Suprapubic skin (tissue), 4 donors: ENCODE data around the gene LHX6. TPM values are rescaled to one million over a fixed set of nuclear protein-coding genes. Genes with fewer than 3 reads are reported as not detected.

ENCODE experiments used
- DNase-seq, 2 donors: peaks; one replicate each; pipeline ENCODE4 v3.0.0-alpha.2; 2019; ENCODE audit warnings: low spot score in 2 of 2
- H3K27ac ChIP-seq: fragments of 200-600 bp; sonication (generic); one replicate; pipeline ENCODE4 v1.5.1; 2019
- H3K27me3 ChIP-seq: fragments of 200-600 bp; sonication (generic); one replicate; pipeline ENCODE4 v1.5.1; 2019
- H3K36me3 ChIP-seq: fragments of 200-600 bp; sonication (generic); one replicate; pipeline ENCODE4 v1.5.1; 2019
- H3K4me1 ChIP-seq: fragments of 200-600 bp; sonication (generic); one replicate; pipeline ENCODE4 v1.5.1; 2019
- H3K4me3 ChIP-seq: fragments of 200-600 bp; sonication (generic); one replicate; pipeline ENCODE4 v1.5.1; 2019; ENCODE audit warnings: mild to moderate bottlenecking
- H3K9me3 ChIP-seq: fragments of 200-600 bp; sonication (generic); one replicate; pipeline ENCODE4 v1.5.1; 2019
- CTCF ChIP-seq, 2 donors: fragments of 200-600 bp in 1 of 2; fragments of 450-650 bp in 1 of 2; sonication (generic) in 1 of 2; IDR thresholded peaks; one replicate each; pipeline ENCODE4 v1.5.1; 2016 to 2019; ENCODE audit warnings: antibody characterized with exemption in 2 of 2, mild to moderate bottlenecking in 1 of 2, moderate library complexity in 1 of 2
- EP300 ChIP-seq: sonication (generic); formaldehyde crosslinking; IDR thresholded peaks from one replicate; pipeline ENCODE4 v1.6.1; 2017; ENCODE audit warnings: antibody characterized with exemption
- POLR2A ChIP-seq, 2 donors: fragments of 450-650 bp; IDR thresholded peaks; one replicate each; pipeline ENCODE4 v1.6.1; 2017; ENCODE audit warnings: antibody characterized with exemption in 2 of 2, mild to moderate bottlenecking in 2 of 2, moderate library complexity in 2 of 2
- POLR2AphosphoS5 ChIP-seq, 3 donors: sonication (generic); formaldehyde crosslinking; IDR thresholded peaks; one replicate each; pipeline ENCODE4 v1.6.1; 2017; ENCODE audit warnings: antibody characterized with exemption in 3 of 3
- WGBS: methylation state at CpG from one replicate; pipeline ENCODE4 v1.1.5; 2018; 5-methylcytosine and 5-hydroxymethylcytosine counted together
- total RNA-seq, 4 donors: library from RNA; depleted of rRNA; stranded (reverse); fragments of >200 nt; gene quantifications; one replicate each; pipeline ENCODE4 v1.1.0, GENCODE V29; 2016

The LHX6 gene
- total RNA-seq, 4 donors from 2014 or later, result 1.4 to 7.3 (median 3.4) TPM

DNA sequence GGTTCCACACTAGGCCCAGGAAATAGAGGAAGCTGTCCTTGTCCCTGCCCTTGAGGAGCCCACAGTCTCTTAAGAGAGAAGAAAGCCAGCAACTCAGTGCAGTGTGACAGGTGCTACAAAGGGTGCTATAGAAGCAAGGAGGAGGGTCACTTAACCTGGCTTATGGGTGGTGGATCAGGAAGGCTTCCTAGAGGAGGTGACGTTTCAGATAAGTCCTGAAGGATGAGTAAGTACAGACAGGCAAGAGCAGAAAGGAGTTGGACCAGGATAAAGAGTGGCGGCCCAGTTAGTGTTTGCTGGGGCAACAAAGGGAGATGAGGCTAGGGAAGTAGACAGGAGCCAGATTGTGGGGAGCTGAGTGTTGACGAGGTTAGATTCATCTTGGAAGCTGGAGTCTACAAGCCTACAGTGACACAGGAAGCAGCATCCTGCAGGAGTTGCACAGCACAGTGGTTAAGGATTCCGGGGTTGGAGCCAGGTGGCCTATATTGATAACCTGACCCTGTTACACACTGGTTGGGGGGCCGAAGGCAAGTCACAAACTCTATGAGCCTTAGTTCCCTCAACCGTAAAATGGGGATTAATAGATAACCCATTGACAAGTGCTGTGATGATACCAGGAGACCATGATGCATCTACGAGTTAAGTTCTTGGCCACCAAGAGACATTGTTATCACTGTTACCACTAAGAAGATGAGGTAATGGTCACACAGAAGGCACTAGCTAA lies 5.4 kb upstream of the LHX6 start:
- WGBS, result 91% methylated on average over 7 of the region's 7 CpGs

DNA sequence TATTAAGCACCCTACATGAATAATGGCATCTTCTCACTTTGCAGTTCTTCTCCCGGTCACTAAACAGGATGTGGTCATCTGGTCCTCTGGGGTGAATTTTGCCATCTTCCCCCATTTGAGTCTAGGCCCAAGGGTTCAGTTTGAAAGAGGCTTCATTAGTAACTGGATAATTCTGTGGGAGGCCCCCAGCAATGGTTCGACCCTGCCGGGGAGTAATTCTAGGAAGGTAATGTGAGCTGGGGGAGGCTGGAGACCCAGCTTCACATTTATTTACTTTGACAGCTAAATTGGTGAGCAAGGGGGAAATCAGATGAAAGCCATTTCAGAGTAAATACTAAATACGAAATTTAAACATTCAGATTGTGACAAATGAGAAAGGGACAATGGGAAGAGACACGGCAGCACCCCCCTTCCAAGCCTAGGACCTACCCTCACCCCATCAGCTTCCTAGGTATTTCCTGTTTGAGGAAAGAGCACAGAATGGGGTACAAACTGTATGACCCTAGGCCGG lies 4.1 kb upstream of the LHX6 start:
- Histone ChIP-seq H3K4me1 (peaks cover 13% of the 10 kb centered on the region), H3K27ac (no peak overlapping the region), H3K27me3 (peaks cover 36% of the 10 kb centered on the region), H3K36me3 (no peaks in the 10 kb centered on the region), H3K4me3 (no peak overlapping the region), H3K9me3 (no peaks in the 10 kb centered on the region)
- TF ChIP-seq POLR2A (IDR thresholded peaks at IDR 0.05), result no peak
- no peak for TF ChIP-seq POLR2AphosphoS5 (IDR thresholded peaks at IDR 0.05)
- no peak for TF ChIP-seq CTCF (IDR thresholded peaks at IDR 0.05)
- no peak for TF ChIP-seq EP300
- 76% methylated on average over 6 of the region's 6 CpGs for WGBS
- DNase-seq, result no peak

More for the DNA sequence above, 5.4 kb upstream of the LHX6 start:
- no peak overlapping the region for H3K4me3 ChIP-seq
- no peaks in the 10 kb centered on the region for H3K4me1 ChIP-seq
- H3K36me3 ChIP-seq, result peaks cover 6% of the 10 kb centered on the region
- H3K9me3 ChIP-seq, result no peaks in the 10 kb centered on the region
- peaks cover 22% of the 10 kb centered on the region for H3K27me3 ChIP-seq
- no peak for DNase-seq
- TF ChIP-seq CTCF (IDR thresholded peaks at IDR 0.05) (no peak), POLR2A (IDR thresholded peaks at IDR 0.05) (no peak), EP300 (no peak), POLR2AphosphoS5 (IDR thresholded peaks at IDR 0.05) (no peak)
- no peak overlapping the region for H3K27ac ChIP-seq

DNA sequence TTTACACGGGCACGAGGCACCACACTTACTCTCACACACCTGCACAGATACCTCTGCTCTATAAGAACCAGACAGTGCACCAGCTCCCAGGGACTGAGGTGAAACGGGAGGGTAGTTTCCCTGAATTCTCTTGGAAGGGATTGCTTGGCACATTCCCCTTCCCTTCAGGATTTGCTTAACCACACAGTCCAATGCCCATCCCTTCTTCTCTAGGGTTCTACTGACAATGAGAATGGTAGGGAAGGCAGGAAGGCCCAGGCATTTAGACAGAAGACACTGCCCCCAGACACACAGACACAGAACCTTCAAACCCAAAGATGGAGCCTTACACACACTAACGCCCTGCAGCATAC lies 704 bp upstream of the LHX6 start:
- Histone ChIP-seq H3K4me3 (no peak overlapping the region), H3K27ac (no peak overlapping the region), H3K36me3 (no peaks in the 10 kb centered on the region), H3K9me3 (no peaks in the 10 kb centered on the region), H3K27me3 (peaks cover 70% of the 10 kb centered on the region), H3K4me1 (peaks cover 34% of the 10 kb centered on the region)
- 46% methylated on average over 4 of the region's 4 CpGs for WGBS
- no peak for DNase-seq
- TF ChIP-seq EP300 (no peak), POLR2AphosphoS5 (IDR thresholded peaks at IDR 0.05) (no peak), CTCF (IDR thresholded peaks at IDR 0.05) (no peak), POLR2A (IDR thresholded peaks at IDR 0.05) (no peak)

- Histone ChIP-seq H3K36me3 (no peaks in the 10 kb centered on the region), H3K27me3 (peaks cover 82% of the 10 kb centered on the region), H3K4me3 (peak overlapping the region; percentile 53), H3K9me3 (no peaks in the 10 kb centered on the region), H3K4me1 (peaks cover 35% of the 10 kb centered on the region), H3K27ac (no peak overlapping the region)
- DNase-seq, result no peak
- WGBS, result 0% methylated on average over 38 of the region's 38 CpGs
- TF ChIP-seq POLR2AphosphoS5 (IDR thresholded peaks at IDR 0.05), result no peak
- TF ChIP-seq EP300, result no peak
- no peak for TF ChIP-seq POLR2A (IDR thresholded peaks at IDR 0.05)
- no peak for TF ChIP-seq CTCF (IDR thresholded peaks at IDR 0.05)
Measured at GRCh38 chr9:122228191-122228567, 578 bp downstream of the LHX6 start.

DNA sequence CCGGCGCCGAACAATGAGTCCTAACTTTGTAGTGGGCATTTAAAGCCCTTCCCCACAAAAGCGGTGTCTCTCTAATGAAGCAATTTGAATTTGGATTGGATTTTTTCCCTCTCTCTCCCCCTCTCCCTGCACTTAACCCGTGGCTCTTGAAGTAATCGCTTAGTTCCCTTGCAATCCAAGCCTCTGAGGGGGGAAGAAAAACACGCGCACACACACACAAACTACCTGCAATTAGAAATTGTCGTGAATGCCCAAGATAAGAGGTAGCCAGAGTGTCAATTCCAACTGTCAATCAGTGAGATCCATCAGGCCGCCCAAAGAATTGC lies 1.2 kb downstream of the LHX6 start:
- DNase-seq, result no peak
- peaks cover 41% of the 10 kb centered on the region for H3K4me1 ChIP-seq
- no peaks in the 10 kb centered on the region for H3K9me3 ChIP-seq
- peak overlapping the region; percentile 53 for H3K4me3 ChIP-seq
- H3K36me3 ChIP-seq, result no peaks in the 10 kb centered on the region
- TF ChIP-seq POLR2AphosphoS5 (IDR thresholded peaks at IDR 0.05), result no peak
- no peak overlapping the region for H3K27ac ChIP-seq
- H3K27me3 ChIP-seq, result peaks cover 89% of the 10 kb centered on the region
- WGBS, result 16% methylated on average over 10 of the region's 10 CpGs
